KMS-11 (cell line): Measurements from ENCODE around the gene INSYN2B.

Experiments
- H2AFZ ChIP-seq: fragments of 200-600 bp; sonication (generic); 2 replicates; pipeline ENCODE4 v1.6.1; 2016; ENCODE audit warnings: antibody characterized with exemption, mixed run types, low read depth
- H3K27ac ChIP-seq: fragments of 200-600 bp; sonication (generic); 2 replicates; pipeline ENCODE4 v1.6.1; 2016; ENCODE audit warnings: mild to moderate bottlenecking, mixed run types
- H3K27me3 ChIP-seq: fragments of 200-600 bp; sonication (generic); 2 replicates; pipeline ENCODE4 v1.6.1; 2017; ENCODE audit warnings: mild to moderate bottlenecking, low read depth, mixed run types, moderate library complexity; ENCODE audit not compliant: insufficient read depth
- H3K36me3 ChIP-seq: fragments of 200-600 bp; sonication (generic); 2 replicates; pipeline ENCODE4 v1.6.1; 2017; ENCODE audit warnings: mild to moderate bottlenecking, mixed run types; ENCODE audit not compliant: insufficient read depth
- H3K4me1 ChIP-seq: fragments of 200-600 bp; sonication (generic); 2 replicates; pipeline ENCODE4 v1.6.1; 2016; ENCODE audit warnings: mild to moderate bottlenecking, low read depth, mixed run types; ENCODE audit not compliant: poor library complexity, severe bottlenecking
- H3K4me2 ChIP-seq: fragments of 200-600 bp; sonication (generic); 2 replicates; pipeline ENCODE4 v1.7.0; 2016; ENCODE audit warnings: mild to moderate bottlenecking, mixed run types
- H3K4me3 ChIP-seq: fragments of 200-600 bp; sonication (generic); IDR thresholded peaks from 2 replicates; pipeline ENCODE4 v1.6.1; 2017; ENCODE audit warnings: low read depth, low read length, mixed read lengths; ENCODE audit not compliant: insufficient read depth
- H3K79me2 ChIP-seq: fragments of 200-600 bp; sonication (generic); 2 replicates; pipeline ENCODE4 v1.6.1; 2016; ENCODE audit warnings: low read depth, mixed run types; ENCODE audit not compliant: insufficient read depth
- H3K9ac ChIP-seq: fragments of 200-600 bp; sonication (generic); 2 replicates; pipeline ENCODE4 v1.6.1; 2016; ENCODE audit warnings: mild to moderate bottlenecking, mixed run types
- H4K20me1 ChIP-seq: fragments of 200-600 bp; sonication (generic); 2 replicates; pipeline ENCODE4 v1.6.1; 2016; ENCODE audit warnings: mild to moderate bottlenecking, mixed run types; ENCODE audit not compliant: insufficient read depth
- TF ChIP-seq, protein P1 (sequence below): fragments of 200-600 bp; sonication (generic); conservative IDR thresholded peaks from 2 replicates; pipeline ENCODE4 v1.6.1; 2017; ENCODE audit warnings: low read depth, mild to moderate bottlenecking, antibody characterized with exemption, low read length, moderate library complexity, mixed read lengths

Gene INSYN2B

GRCh38 chr5:169814522-169814921 is 165.8 kb downstream of the INSYN2B start:
- Histone ChIP-seq H3K4me2 (no peak overlapping the region), H3K27ac (no peak overlapping the region), H3K4me1 (no peaks in the 10 kb centered on the region), H3K79me2 (no peaks in the 10 kb centered on the region), H3K27me3 (no peaks in the 10 kb centered on the region), H3K4me3 (no peak overlapping the region), H4K20me1 (no peaks in the 10 kb centered on the region), H3K9ac (no peak overlapping the region), H3K36me3 (no peaks in the 10 kb centered on the region), H2AFZ (no peak overlapping the region)
- TF ChIP-seq, protein P1, sequence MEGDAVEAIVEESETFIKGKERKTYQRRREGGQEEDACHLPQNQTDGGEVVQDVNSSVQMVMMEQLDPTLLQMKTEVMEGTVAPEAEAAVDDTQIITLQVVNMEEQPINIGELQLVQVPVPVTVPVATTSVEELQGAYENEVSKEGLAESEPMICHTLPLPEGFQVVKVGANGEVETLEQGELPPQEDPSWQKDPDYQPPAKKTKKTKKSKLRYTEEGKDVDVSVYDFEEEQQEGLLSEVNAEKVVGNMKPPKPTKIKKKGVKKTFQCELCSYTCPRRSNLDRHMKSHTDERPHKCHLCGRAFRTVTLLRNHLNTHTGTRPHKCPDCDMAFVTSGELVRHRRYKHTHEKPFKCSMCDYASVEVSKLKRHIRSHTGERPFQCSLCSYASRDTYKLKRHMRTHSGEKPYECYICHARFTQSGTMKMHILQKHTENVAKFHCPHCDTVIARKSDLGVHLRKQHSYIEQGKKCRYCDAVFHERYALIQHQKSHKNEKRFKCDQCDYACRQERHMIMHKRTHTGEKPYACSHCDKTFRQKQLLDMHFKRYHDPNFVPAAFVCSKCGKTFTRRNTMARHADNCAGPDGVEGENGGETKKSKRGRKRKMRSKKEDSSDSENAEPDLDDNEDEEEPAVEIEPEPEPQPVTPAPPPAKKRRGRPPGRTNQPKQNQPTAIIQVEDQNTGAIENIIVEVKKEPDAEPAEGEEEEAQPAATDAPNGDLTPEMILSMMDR, result no peak
